OCI-LY7 (cell line): ENCODE results near the gene SEMG2.

Source experiments
- EZH2phosphoT487 ChIP-seq: fragments of 200-600 bp; sonication (generic); IDR thresholded peaks from 2 replicates; pipeline ENCODE4 v1.6.1; 2018; ENCODE audit warnings: low read depth, borderline replicate concordance, mild to moderate bottlenecking, mixed run types, antibody characterized with exemption, low read length, moderate library complexity, mixed read lengths
- TF ChIP-seq, protein P1 (sequence below): fragments of 200-600 bp; sonication (generic); conservative IDR thresholded peaks from 2 replicates; pipeline ENCODE4 v1.5.1; 2014; ENCODE audit warnings: mild to moderate bottlenecking, antibody characterized with exemption, low read length, moderate library complexity, mixed read lengths

DNA sequence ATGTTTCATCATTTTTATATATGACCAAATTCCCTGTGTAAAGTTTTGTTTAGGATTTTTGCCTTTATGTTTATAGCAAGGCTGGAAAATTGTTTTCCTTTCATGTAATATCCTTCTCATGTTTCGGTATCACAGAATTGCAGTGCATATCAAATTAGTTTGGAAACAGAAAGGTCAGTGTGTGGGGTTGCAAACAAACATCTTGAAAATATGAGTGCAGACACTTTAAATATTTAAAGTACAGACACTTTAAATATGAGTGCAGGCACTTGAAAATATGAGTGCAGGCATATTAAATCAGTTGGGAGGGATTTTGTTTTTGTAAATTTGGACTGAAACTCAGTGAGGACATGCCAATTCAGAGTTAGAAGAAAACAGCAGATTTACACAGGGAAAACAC is 26.7 kb downstream of the SEMG2 start:
- TF ChIP-seq EZH2phosphoT487 = no peak
- TF ChIP-seq, protein P1, sequence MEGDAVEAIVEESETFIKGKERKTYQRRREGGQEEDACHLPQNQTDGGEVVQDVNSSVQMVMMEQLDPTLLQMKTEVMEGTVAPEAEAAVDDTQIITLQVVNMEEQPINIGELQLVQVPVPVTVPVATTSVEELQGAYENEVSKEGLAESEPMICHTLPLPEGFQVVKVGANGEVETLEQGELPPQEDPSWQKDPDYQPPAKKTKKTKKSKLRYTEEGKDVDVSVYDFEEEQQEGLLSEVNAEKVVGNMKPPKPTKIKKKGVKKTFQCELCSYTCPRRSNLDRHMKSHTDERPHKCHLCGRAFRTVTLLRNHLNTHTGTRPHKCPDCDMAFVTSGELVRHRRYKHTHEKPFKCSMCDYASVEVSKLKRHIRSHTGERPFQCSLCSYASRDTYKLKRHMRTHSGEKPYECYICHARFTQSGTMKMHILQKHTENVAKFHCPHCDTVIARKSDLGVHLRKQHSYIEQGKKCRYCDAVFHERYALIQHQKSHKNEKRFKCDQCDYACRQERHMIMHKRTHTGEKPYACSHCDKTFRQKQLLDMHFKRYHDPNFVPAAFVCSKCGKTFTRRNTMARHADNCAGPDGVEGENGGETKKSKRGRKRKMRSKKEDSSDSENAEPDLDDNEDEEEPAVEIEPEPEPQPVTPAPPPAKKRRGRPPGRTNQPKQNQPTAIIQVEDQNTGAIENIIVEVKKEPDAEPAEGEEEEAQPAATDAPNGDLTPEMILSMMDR = no peak
